ENCODE results near the gene DNAI1. TPM values are rescaled to one million over a fixed set of nuclear protein-coding genes. Genes with fewer than 3 reads are reported as not detected.

DNAI1 gene
- total and polyA plus RNA-seq, 2 of the 13 experiments (the other 11 are each of a cell fraction or from before 2014, with no cell fraction given), result not detected

DNA sequence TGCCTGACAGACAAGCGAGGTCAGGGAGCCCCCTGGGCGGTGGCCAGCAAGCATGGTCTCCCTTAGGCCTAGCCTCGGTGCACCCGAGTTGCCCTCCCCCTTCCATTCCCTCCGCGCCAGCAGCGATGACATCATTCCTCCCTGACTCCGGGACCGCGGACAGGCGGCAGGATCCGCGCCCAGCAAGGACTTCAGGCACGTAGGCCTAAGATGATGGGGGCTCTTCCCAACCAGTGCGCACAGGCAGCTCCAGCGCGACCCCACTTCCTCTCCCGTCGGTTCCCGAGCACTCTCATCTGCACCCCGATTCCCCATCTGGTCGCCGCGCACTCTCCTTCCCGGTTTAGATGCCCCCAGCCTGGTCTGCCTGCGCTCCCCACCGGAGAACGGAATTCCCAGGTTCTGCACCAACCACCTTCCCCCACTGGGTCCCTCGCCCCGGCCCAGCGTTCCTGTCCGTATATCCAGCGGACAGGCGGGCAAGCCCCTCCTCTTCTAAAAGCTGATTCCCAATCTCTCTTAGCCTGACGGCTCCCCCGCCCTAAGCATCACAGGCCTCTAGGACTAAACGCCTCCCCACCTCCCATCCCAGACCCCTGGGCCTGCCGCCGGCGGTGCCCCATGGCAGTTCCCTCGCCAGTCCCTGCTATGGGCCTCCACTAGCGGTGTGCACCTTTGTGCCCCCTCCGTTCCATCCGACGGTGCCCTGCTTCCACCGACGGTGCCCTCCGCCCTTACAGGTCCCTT, 1.2 kb upstream of the DNAI1 start (continued):
- TF ChIP-seq LRRFIP1 (CRISPR knock-in tag; conservative IDR thresholded peaks at IDR 0.05) (no peak), TEAD2 (CRISPR knock-in tag; IDR thresholded peaks at IDR 0.05) (no peak), KLF6 (CRISPR knock-in tag; IDR thresholded peaks at IDR 0.05) (no peak), ZNF678 (CRISPR knock-in tag; IDR thresholded peaks at IDR 0.05) (no peak)

DNA sequence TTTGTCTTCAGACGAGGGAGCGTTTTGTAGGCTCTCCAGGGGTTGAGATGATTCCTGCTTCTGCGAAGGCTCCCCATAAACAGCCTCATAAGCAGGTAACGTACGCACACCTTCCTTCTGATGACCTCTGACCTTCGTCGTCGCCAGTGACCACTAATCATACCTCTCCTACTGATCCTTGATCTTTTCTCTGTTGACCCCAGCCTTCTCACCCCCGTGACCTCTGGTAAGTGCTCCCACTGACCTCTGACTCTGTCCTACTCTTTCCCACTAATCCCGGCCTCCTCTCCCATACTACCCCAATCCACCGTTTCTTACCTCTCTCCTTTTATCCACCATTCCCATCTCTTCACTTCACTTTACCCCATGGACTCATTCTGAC, 345 bp downstream of the DNAI1 start:
- intact Hi-C loops (cut with micrococcal nuclease; ENCODE audit: unreplicated experiment), result no loop called here
- TF ChIP-seq CSRNP1 (CRISPR knock-in tag; IDR thresholded peaks at IDR 0.05), result no peak
- TF ChIP-seq, protein P1, sequence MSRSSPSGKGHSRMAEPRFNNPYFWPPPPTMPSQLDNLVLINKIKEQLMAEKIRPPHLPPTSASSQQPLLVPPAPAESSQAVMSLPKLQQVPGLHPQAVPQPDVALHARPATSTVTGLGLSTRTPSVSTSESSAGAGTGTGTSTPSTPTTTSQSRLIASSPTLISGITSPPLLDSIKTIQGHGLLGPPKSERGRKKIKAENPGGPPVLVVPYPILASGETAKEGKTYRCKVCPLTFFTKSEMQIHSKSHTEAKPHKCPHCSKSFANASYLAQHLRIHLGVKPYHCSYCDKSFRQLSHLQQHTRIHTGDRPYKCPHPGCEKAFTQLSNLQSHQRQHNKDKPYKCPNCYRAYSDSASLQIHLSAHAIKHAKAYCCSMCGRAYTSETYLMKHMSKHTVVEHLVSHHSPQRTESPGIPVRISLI (CRISPR knock-in tag; IDR thresholded peaks at IDR 0.05; ENCODE audit: borderline replicate concordance), result no peak
- 0 out of 2 replicates have a peak, but pooled peaks have one; percentile 6 for TF ChIP-seq DMAP1 (CRISPR knock-in tag; IDR thresholded peaks at IDR 0.05)
- no peak for TF ChIP-seq ARNT (IDR thresholded peaks at IDR 0.05)
- 0 out of 2 replicates have a peak, but pooled peaks have one; percentile 27 for TF ChIP-seq NR2F6 (IDR thresholded peaks at IDR 0.05)
- no peak for TF ChIP-seq NR2F6 (CRISPR knock-in tag; IDR thresholded peaks at IDR 0.05)
- TF ChIP-seq ZNF263 (CRISPR knock-in tag; IDR thresholded peaks at IDR 0.05), result peak; percentile 57; the same call in 1 of the 2 replicates
- no peak for TF ChIP-seq TGIF2 (CRISPR knock-in tag; IDR thresholded peaks at IDR 0.05)
- TF ChIP-seq ZNF713 (CRISPR knock-in tag; IDR thresholded peaks at IDR 0.05), result no peak
- TF ChIP-seq ARID4A (CRISPR knock-in tag; IDR thresholded peaks at IDR 0.05; ENCODE audit: borderline replicate concordance), result 0 out of 2 replicates have a peak, but pooled peaks have one; percentile 4
- POLR2A ChIA-PET, result no interaction called here
- Histone ChIP-seq H3K9ac (ENCODE audit: insufficient read depth, low read depth, low read length) (peak overlapping the region; percentile 32; the same call in 1 of the 2 replicates), H3K4me2 (ENCODE audit: low read depth, low read length) (peak overlapping the region; percentile 88), H3K4me3 (replicated peaks in 1 of 3; ENCODE audit: insufficient read depth in 1 of 3, low read depth in 2 of 3, low read length in 3 of 3) (peak overlapping the region in 1 of 3 experiments; percentile 48; a peak in 2 of 6 replicates), H3K9me3 (ENCODE audit: low read length) (no peaks in the 10 kb centered on the region), H3K27ac (ENCODE audit: extremely low read length, insufficient read depth, low read length) (no peak overlapping the region), H3K79me2 (ENCODE audit: insufficient read depth, low read length) (peaks cover 2% of the 10 kb centered on the region), H4K20me1 (ENCODE audit: insufficient read depth, low read length) (0 out of 2 replicates have a peak, but pooled peaks cover 2% of the 10 kb centered on the region), H3K27me3 (ENCODE audit: control insufficient read depth in 1 of 2, insufficient read depth in 2 of 2, low read length in 2 of 2) (no peaks in the 10 kb centered on the region; a peak in 1 of 5 replicates), H2AFZ (ENCODE audit: low read length) (no peak overlapping the region), H3K36me3 (replicated peaks in 1 of 2; ENCODE audit: control insufficient read depth in 1 of 2, insufficient read depth in 2 of 2, low read length in 2 of 2) (no peaks in the 10 kb centered on the region), H3K4me1 (ENCODE audit: insufficient read depth, low read length) (peaks cover 22% of the 10 kb centered on the region)
- in situ Hi-C loops (cut with HindIII; ENCODE audit: extremely low pct_ligation_motif_present, low pct_unique_long_range_greater_than_20kb), result no loop called here
- no peak for FAIRE-seq
- BruUV-seq (replicated peaks), result no TSS peak
- no peak for DNase-seq (ENCODE audit: low spot score)
- no peak for ATAC-seq
- CTCF ChIA-PET (ENCODE audit: low intra/inter-chr PET ratio, low total read pairs), result no interaction called here
- 21% methylated on average over 11 of the region's 11 CpGs for WGBS (ENCODE audit: low lambda C conversion rate)

Data from HepG2 (cell line).